ENCODE measurements around the gene ZYX. TPM values are rescaled to one million over a fixed set of nuclear protein-coding genes. Genes with fewer than 3 reads are reported as not detected.

ZYX gene
- total RNA-seq, 1 experiment from 2014 or later = 132 TPM

DNA sequence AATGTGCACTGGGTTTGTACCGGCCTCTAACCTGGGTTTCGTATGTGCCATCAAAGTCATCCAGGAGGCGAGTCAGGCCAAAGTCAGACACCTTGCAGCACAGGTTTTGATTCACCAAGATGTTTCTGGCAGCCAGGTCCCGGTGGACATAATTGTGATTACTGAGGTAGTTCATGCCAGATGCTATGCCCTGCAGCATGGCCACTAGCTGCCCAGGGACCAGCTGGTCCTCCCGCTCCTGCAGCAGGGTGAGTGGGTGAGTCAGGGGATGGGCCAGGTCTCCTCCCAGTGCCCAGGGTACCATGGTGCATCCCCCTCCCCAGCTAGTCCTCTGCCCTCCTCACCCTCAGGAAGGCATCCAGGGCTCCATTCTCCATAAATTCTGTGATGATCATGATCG, 13.6 kb downstream of the ZYX start:
- TF ChIP-seq EZH2 (IDR thresholded peaks at IDR 0.05; ENCODE audit: borderline replicate concordance, low read depth, low read length, poor library complexity, severe bottlenecking) (no peak), CTCF (conservative IDR thresholded peaks at IDR 0.05; ENCODE audit: low read depth, low read length) (no peak)
- no peak overlapping the region for H3K4me3 ChIP-seq (ENCODE audit: low read depth, low read length, poor library complexity, severe bottlenecking)
- H3K27me3 ChIP-seq (replicated peaks; ENCODE audit: insufficient read depth, low read depth, low read length, poor library complexity) = no peaks in the 10 kb centered on the region
- no TSS peak for BruUV-seq (replicated peaks)
- H3K36me3 ChIP-seq (ENCODE audit: insufficient read depth, low read length, poor library complexity, severe bottlenecking) = peaks cover 8% of the 10 kb centered on the region
- H3K4me1 ChIP-seq (ENCODE audit: insufficient read depth, low read length, poor library complexity, severe bottlenecking) = no peaks in the 10 kb centered on the region
- intact Hi-C loops (cut with micrococcal nuclease; ENCODE audit: unreplicated experiment) = no loop called here
- POLR2A ChIA-PET (ENCODE audit: low non-redundant PET) = no interaction called here
- no peaks in the 10 kb centered on the region for H3K9me3 ChIP-seq (ENCODE audit: low read depth, low read length, poor library complexity, severe bottlenecking)
- no peak for DNase-seq (ENCODE audit: low spot score)
- CTCF ChIA-PET = interaction anchor here (0.6 kb wide), 1 partner anchor 22 kb away, joined by 3 read pairs; no protein-coding TSS in a partner anchor
- no peak overlapping the region for H3K27ac ChIP-seq (ENCODE audit: low read depth, low read length, poor library complexity, severe bottlenecking)

- Histone ChIP-seq H3K27me3 (replicated peaks; ENCODE audit: insufficient read depth, low read depth, low read length, poor library complexity) (no peaks in the 10 kb centered on the region), H3K4me1 (ENCODE audit: insufficient read depth, low read length, poor library complexity, severe bottlenecking) (no peaks in the 10 kb centered on the region), H3K4me3 (ENCODE audit: low read depth, low read length, poor library complexity, severe bottlenecking) (no peak overlapping the region), H3K36me3 (ENCODE audit: insufficient read depth, low read length, poor library complexity, severe bottlenecking) (peaks cover 3% of the 10 kb centered on the region), H3K27ac (ENCODE audit: low read depth, low read length, poor library complexity, severe bottlenecking) (no peak overlapping the region), H3K9me3 (ENCODE audit: low read depth, low read length, poor library complexity, severe bottlenecking) (no peaks in the 10 kb centered on the region)
- POLR2A ChIA-PET (ENCODE audit: low non-redundant PET) = no interaction called here
- intact Hi-C loops (cut with micrococcal nuclease; ENCODE audit: unreplicated experiment) = no loop called here
- CTCF ChIA-PET = interaction anchor here (0.6 kb wide), 2 partner anchors 14 to 22 kb away, joined by 3 to 4 read pairs; no protein-coding TSS in a partner anchor
- TF ChIP-seq CTCF (conservative IDR thresholded peaks at IDR 0.05; ENCODE audit: low read depth, low read length) = no peak
- TF ChIP-seq EZH2 (IDR thresholded peaks at IDR 0.05; ENCODE audit: borderline replicate concordance, low read depth, low read length, poor library complexity, severe bottlenecking) = no peak
- no TSS peak for BruUV-seq (replicated peaks)
- DNase-seq (ENCODE audit: low spot score) = no peak
Observed at GRCh38 chr7:143395187-143396149, 14.3 kb downstream of the ZYX start.

GRCh38 chr7:143396182-143396581, 15.0 kb downstream of the ZYX start:
- BruUV-seq (replicated peaks) = no TSS peak
- intact Hi-C loops (cut with micrococcal nuclease; ENCODE audit: unreplicated experiment) = no loop called here

More at GRCh38 chr7:143396182-143396581, 15.0 kb downstream of the ZYX start:
- Histone ChIP-seq H3K36me3 (ENCODE audit: insufficient read depth, low read length, poor library complexity, severe bottlenecking) (peaks cover 2% of the 10 kb centered on the region), H3K4me1 (ENCODE audit: insufficient read depth, low read length, poor library complexity, severe bottlenecking) (no peaks in the 10 kb centered on the region), H3K9me3 (ENCODE audit: low read depth, low read length, poor library complexity, severe bottlenecking) (no peaks in the 10 kb centered on the region), H3K27ac (ENCODE audit: low read depth, low read length, poor library complexity, severe bottlenecking) (no peak overlapping the region), H3K4me3 (ENCODE audit: low read depth, low read length, poor library complexity, severe bottlenecking) (no peak overlapping the region), H3K27me3 (replicated peaks; ENCODE audit: insufficient read depth, low read depth, low read length, poor library complexity) (no peaks in the 10 kb centered on the region)
- CTCF ChIA-PET = no interaction called here
- POLR2A ChIA-PET (ENCODE audit: low non-redundant PET) = no interaction called here
- DNase-seq (ENCODE audit: low spot score) = no peak
- no peak for TF ChIP-seq EZH2 (IDR thresholded peaks at IDR 0.05; ENCODE audit: borderline replicate concordance, low read depth, low read length, poor library complexity, severe bottlenecking)
- no peak for TF ChIP-seq CTCF (conservative IDR thresholded peaks at IDR 0.05; ENCODE audit: low read depth, low read length)

Data from A673 (cell line).